GM18951 (cell line): ENCODE measurements around the gene ELF1.

Experiments
- POLR2A ChIP-seq: IDR thresholded peaks from 4 replicates; pipeline ENCODE4 v1.6.1; 2011; ENCODE audit warnings: mild to moderate bottlenecking; ENCODE audit not compliant: insufficient read length, insufficient read depth; ENCODE audit errors: extremely low read depth
- in situ Hi-C: fragments of 300-500 bp; cut with MboI; formaldehyde crosslinking; loops from one replicate; pipeline ENCODE4 v1.12.0; 2022; ENCODE audit warnings: low sequenced_read_pairs, mixed read lengths, inconsistent platforms; ENCODE audit not compliant: unreplicated experiment

ELF1 gene

GRCh38 chr13:40992678-40993518 lies 26.2 kb downstream of the ELF1 start:
- in situ Hi-C loops, result no loop called here
- TF ChIP-seq POLR2A, result no peak

GRCh38 chr13:40987606-40988280 lies 31.4 kb downstream of the ELF1 start:
- no peak for TF ChIP-seq POLR2A
- in situ Hi-C loops, result loop anchor here (10.0 kb wide), 1 partner anchor 67 kb away; no protein-coding TSS in a partner anchor

GRCh38 chr13:40986101-40986856 lies 32.8 kb downstream of the ELF1 start:
- TF ChIP-seq POLR2A, result no peak
- in situ Hi-C loops, result loop anchor here (10.0 kb wide), 1 partner anchor 69 kb away; no protein-coding TSS in a partner anchor

DNA sequence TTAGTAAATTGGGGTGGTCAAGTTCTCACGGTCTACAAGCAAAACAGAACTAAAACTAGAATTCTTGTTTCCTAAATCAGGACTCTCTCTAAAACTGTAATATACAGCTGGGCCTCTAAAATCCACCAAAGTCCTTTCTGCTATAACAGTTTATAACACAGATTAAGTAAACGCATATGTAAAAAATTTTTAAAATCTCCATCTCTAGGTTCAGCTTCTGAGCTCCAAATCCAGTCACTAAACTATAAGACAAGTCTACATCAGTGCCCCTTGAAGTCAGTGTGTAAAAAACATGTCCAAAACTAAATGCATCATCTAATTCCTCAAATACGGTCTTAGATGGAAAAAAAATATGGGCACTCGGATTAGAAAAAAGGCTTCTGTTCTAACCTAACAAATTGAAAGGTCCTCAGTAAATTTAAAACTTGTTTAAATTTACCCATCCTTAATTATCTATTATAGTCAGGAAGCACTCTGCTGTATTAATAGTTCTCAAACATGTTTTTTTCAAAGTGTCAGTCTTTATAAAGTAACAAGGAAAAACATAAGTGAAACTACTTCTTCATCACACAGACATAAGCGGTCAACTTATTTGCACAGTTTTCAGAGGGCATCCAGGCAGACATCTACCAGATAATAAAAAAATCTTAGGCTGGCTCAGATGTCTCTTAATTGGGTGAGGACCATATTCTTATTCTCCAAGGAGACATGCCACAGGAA lies 33.6 kb downstream of the ELF1 start:
- in situ Hi-C loops, result loop anchor here (10.0 kb wide), 1 partner anchor 69 kb away; no protein-coding TSS in a partner anchor
- no peak for TF ChIP-seq POLR2A

- TF ChIP-seq POLR2A, result peak; percentile 17
- in situ Hi-C loops, result loop anchor here (10.0 kb wide), 1 partner anchor 70 kb away; no protein-coding TSS in a partner anchor
Measured at GRCh38 chr13:40984668-40985366, 34.3 kb downstream of the ELF1 start.

DNA sequence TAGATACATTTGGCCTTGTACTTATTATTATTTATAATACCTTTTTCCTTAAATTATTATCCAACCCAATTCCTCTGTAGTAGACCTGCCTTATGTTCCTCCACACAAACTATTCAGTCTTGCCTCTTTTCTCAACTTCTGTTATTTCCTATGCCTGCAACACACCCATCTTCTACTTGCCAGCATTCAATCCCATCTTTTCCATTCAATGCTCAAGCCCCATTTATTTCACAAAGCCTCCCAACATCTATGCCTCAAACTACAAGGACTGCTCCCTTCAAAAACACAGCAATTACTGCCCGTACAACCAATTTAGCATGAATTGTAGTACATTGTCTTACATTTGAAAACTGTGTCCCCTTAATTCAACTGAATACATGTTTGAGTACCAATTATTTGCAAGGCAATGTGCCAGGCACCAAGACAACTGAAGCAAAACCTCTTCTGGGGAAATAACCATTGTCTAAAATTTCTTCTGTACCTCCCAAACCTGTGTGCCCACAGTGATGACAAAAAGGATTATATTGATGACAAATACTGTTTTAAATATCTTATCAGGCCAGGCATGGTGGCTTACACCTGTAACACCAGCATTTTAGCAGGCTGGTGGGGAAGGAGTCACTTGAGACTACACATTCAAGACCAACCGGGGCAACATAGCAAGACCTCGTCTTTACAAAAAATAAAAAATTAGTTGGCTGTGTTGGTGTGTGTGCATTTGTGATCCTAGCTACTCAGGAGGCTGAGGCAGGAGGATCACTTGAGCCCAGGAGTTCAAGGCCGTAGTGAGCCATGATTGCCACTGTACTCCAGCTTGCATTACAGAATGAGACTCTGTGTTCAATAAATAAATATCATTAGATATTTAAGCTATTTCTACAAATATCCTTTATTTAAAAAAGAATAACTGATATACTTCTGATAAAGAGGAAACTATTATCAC lies 35.1 kb downstream of the ELF1 start:
- in situ Hi-C loops, result loop anchor here (10.0 kb wide), 1 partner anchor 71 kb away; no protein-coding TSS in a partner anchor
- no peak for TF ChIP-seq POLR2A

DNA sequence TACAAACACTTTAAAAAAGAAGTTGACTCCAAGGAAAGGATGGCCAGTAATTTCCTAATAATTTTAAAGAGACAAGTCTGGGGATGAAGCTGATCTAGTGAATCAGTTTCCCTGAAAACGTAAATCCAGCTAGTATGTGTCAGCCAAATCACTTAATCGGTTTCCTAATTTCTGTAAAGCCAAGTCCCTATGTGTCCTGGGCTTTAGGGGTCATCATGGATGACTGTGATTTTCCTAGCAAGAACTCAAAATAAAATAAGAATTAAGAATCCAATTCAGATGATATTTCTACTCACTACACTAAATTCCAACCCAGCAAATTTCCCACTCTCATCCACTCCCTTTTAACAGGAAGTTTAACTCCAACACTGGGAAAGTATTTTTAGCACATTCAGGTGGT lies 35.9 kb downstream of the ELF1 start:
- in situ Hi-C loops, result loop anchor here (10.0 kb wide), 1 partner anchor 72 kb away; no protein-coding TSS in a partner anchor
- no peak for TF ChIP-seq POLR2A

GRCh38 chr13:40982772-40983171 lies 36.3 kb downstream of the ELF1 start:
- in situ Hi-C loops, result loop anchor here (10.0 kb wide), 1 partner anchor 72 kb away; no protein-coding TSS in a partner anchor
- peak; percentile 17 for TF ChIP-seq POLR2A

GRCh38 chr13:40981949-40982348 lies 37.2 kb downstream of the ELF1 start:
- in situ Hi-C loops, result loop anchor here (10.0 kb wide), 1 partner anchor 73 kb away; no protein-coding TSS in a partner anchor
- no peak for TF ChIP-seq POLR2A

DNA sequence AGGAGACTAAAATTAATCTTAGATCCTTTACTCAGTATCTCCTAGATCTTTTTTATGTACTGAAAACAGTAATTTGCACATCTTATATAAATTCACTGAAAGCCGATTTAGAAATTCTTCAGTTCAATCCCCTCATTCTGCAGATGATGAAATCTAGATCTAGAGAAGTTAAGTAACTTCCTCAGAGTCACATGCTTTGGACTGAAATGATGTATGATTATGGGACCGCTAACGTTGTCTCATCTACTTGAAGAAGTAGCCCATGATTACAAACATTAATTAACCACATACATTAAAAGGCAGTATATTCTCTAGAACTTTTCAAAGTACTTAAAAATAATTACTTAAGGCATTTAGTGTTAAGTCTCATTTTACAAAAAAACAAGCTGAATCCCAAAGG lies 37.8 kb downstream of the ELF1 start:
- in situ Hi-C loops, result loop anchor here (10.0 kb wide), 1 partner anchor 73 kb away; no protein-coding TSS in a partner anchor
- no peak for TF ChIP-seq POLR2A

- in situ Hi-C loops, result loop anchor here (10.0 kb wide), 1 partner anchor 74 kb away; no protein-coding TSS in a partner anchor
- TF ChIP-seq POLR2A, result no peak
Measured at GRCh38 chr13:40980461-40980860, 38.7 kb downstream of the ELF1 start.
